ENCODE data around the gene ERLIN1.

ERLIN1 gene

GRCh38 chr10:100208276-100208675 lies 22.4 kb upstream of the ERLIN1 start:
- H3K27ac ChIP-seq (ENCODE audit: low read length): no peak overlapping the region
- TF ChIP-seq EZH2 (IDR thresholded peaks at IDR 0.05; ENCODE audit: borderline replicate concordance, low read depth, low read length, severe bottlenecking): no peak
- TF ChIP-seq CTCF (IDR thresholded peaks at IDR 0.05; ENCODE audit: borderline replicate concordance, extremely low read depth, low read length, poor library complexity, severe bottlenecking): no peak
- no peaks in the 10 kb centered on the region for H3K79me2 ChIP-seq (ENCODE audit: insufficient read depth, low read length)
- no peak overlapping the region for H3K9ac ChIP-seq (ENCODE audit: low read depth, low read length)
- peaks cover 83% of the 10 kb centered on the region for H3K36me3 ChIP-seq (ENCODE audit: insufficient read depth, low read length)
- H3K4me3 ChIP-seq (ENCODE audit: low read depth in 1 of 2, low read length in 2 of 2): no peak overlapping the region
- DNase-seq (no peak), ATAC-seq (ENCODE audit: insufficient read depth, low read depth) (no peak)
- no peak overlapping the region for H3K4me2 ChIP-seq (ENCODE audit: insufficient read depth, low read length)
- no peak overlapping the region for H2AFZ ChIP-seq (ENCODE audit: low read depth, low read length)
- no peaks in the 10 kb centered on the region; the same call in 1 of the 2 replicates for H4K20me1 ChIP-seq (ENCODE audit: insufficient read depth, low read length)
- no peaks in the 10 kb centered on the region for H3K27me3 ChIP-seq (ENCODE audit: insufficient read depth, low read length, poor library complexity)
- H3K4me1 ChIP-seq (ENCODE audit: insufficient read depth, low read length): no peaks in the 10 kb centered on the region
- H3K9me3 ChIP-seq (ENCODE audit: insufficient read depth, low read length, severe bottlenecking): no peaks in the 10 kb centered on the region

DNA sequence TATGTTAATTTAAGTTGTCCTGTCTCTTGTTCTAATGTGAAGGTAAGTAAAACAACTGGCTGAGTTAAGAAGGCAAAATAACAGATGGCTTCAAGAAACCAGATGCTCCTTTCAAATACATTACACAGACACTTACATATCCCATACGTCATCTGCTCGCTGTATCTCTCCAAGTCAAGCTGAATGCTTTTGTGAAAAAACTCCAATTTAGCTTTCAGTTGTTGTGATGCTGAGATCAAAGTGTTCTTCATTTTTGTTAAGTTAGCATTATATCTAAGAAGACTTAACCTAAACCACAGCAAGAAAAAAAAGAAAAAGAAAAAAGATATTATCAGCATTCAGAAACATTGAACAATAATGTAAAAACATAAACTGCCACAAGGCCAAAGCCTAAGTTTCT lies 18.5 kb upstream of the ERLIN1 start:
- H3K4me1 ChIP-seq (ENCODE audit: insufficient read depth, low read length): no peaks in the 10 kb centered on the region
- TF ChIP-seq EZH2 (IDR thresholded peaks at IDR 0.05; ENCODE audit: borderline replicate concordance, low read depth, low read length, severe bottlenecking) (no peak), CTCF (IDR thresholded peaks at IDR 0.05; ENCODE audit: borderline replicate concordance, extremely low read depth, low read length, poor library complexity, severe bottlenecking) (no peak)
- ATAC-seq (ENCODE audit: insufficient read depth, low read depth): no peak
- H4K20me1 ChIP-seq (ENCODE audit: insufficient read depth, low read length): no peaks in the 10 kb centered on the region
- H3K27me3 ChIP-seq (ENCODE audit: insufficient read depth, low read length, poor library complexity): no peaks in the 10 kb centered on the region
- H3K9me3 ChIP-seq (ENCODE audit: insufficient read depth, low read length, severe bottlenecking): no peaks in the 10 kb centered on the region
- H3K27ac ChIP-seq (ENCODE audit: low read length): no peak overlapping the region
- no peak overlapping the region for H3K4me2 ChIP-seq (ENCODE audit: insufficient read depth, low read length)
- no peak overlapping the region for H2AFZ ChIP-seq (ENCODE audit: low read depth, low read length)
- H3K79me2 ChIP-seq (ENCODE audit: insufficient read depth, low read length): no peaks in the 10 kb centered on the region
- H3K4me3 ChIP-seq (ENCODE audit: low read depth in 1 of 2, low read length in 2 of 2): no peak overlapping the region
- no peak for DNase-seq
- H3K36me3 ChIP-seq (ENCODE audit: insufficient read depth, low read length): peaks cover 90% of the 10 kb centered on the region
- no peak overlapping the region for H3K9ac ChIP-seq (ENCODE audit: low read depth, low read length)

DNA sequence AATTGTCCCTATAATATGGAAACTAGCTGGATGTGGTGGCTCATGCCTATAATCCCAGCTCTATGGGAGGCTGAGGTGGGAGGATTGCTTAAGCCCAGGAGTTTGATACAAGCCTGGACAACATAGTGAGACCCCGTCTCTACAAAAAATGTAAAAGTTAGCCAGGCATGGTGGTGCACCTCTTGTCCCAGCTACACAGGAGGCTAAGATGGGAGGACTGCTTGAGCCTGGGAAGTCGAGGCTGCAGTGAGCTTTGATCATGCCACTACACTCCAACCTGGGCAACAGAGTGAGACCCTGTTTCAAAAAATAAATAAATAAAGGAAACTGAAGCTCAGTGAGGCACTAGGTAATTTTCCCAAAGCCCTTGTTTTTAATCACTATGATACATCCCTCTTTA lies 15.7 kb upstream of the ERLIN1 start:
- ATAC-seq (ENCODE audit: insufficient read depth, low read depth) (no peak), DNase-seq (no peak)
- peaks cover 86% of the 10 kb centered on the region for H3K36me3 ChIP-seq (ENCODE audit: insufficient read depth, low read length)
- no peaks in the 10 kb centered on the region for H3K9me3 ChIP-seq (ENCODE audit: insufficient read depth, low read length, severe bottlenecking)
- H4K20me1 ChIP-seq (ENCODE audit: insufficient read depth, low read length): no peaks in the 10 kb centered on the region
- H3K79me2 ChIP-seq (ENCODE audit: insufficient read depth, low read length): no peaks in the 10 kb centered on the region
- no peaks in the 10 kb centered on the region for H3K4me1 ChIP-seq (ENCODE audit: insufficient read depth, low read length)
- no peaks in the 10 kb centered on the region for H3K27me3 ChIP-seq (ENCODE audit: insufficient read depth, low read length, poor library complexity)
- H3K9ac ChIP-seq (ENCODE audit: low read depth, low read length): no peak overlapping the region
- H3K27ac ChIP-seq (ENCODE audit: low read length): no peak overlapping the region
- no peak overlapping the region for H2AFZ ChIP-seq (ENCODE audit: low read depth, low read length)
- no peak overlapping the region for H3K4me3 ChIP-seq (ENCODE audit: low read depth in 1 of 2, low read length in 2 of 2)
- TF ChIP-seq EZH2 (IDR thresholded peaks at IDR 0.05; ENCODE audit: borderline replicate concordance, low read depth, low read length, severe bottlenecking) (no peak), CTCF (IDR thresholded peaks at IDR 0.05; ENCODE audit: borderline replicate concordance, extremely low read depth, low read length, poor library complexity, severe bottlenecking) (no peak)
- no peak overlapping the region for H3K4me2 ChIP-seq (ENCODE audit: insufficient read depth, low read length)

DNA sequence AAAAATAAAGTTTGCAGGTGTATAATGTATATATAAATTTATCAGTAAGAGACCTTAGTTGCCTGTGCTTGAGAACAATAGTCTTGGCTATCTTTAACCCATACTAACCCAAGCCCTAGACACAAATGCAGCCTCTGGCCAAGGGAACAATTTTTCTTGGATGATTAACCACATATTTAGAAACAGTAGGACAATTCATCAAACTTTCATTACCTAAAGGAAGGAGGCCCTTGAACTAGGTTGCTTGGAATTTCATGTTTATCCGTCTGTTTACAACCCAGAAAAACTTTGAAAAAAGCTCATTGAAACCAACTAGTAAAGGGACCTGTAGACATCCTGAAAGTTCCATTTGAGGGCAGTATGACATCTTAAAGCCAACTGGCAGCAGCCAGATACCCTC lies 8.9 kb upstream of the ERLIN1 start:
- no peak overlapping the region for H3K9ac ChIP-seq (ENCODE audit: low read depth, low read length)
- no peak overlapping the region for H3K4me3 ChIP-seq (ENCODE audit: low read depth in 1 of 2, low read length in 2 of 2)
- H3K4me2 ChIP-seq (ENCODE audit: insufficient read depth, low read length): no peak overlapping the region
- peaks cover 19% of the 10 kb centered on the region; the same call in 1 of the 2 replicates for H3K79me2 ChIP-seq (ENCODE audit: insufficient read depth, low read length)
- H3K27ac ChIP-seq (ENCODE audit: low read length): no peak overlapping the region
- no peak for ATAC-seq (ENCODE audit: insufficient read depth, low read depth)
- TF ChIP-seq EZH2 (IDR thresholded peaks at IDR 0.05; ENCODE audit: borderline replicate concordance, low read depth, low read length, severe bottlenecking) (no peak), CTCF (IDR thresholded peaks at IDR 0.05; ENCODE audit: borderline replicate concordance, extremely low read depth, low read length, poor library complexity, severe bottlenecking) (no peak)
- no peaks in the 10 kb centered on the region for H3K4me1 ChIP-seq (ENCODE audit: insufficient read depth, low read length)
- H3K36me3 ChIP-seq (ENCODE audit: insufficient read depth, low read length): peaks cover 87% of the 10 kb centered on the region
- no peaks in the 10 kb centered on the region for H3K9me3 ChIP-seq (ENCODE audit: insufficient read depth, low read length, severe bottlenecking)
- H4K20me1 ChIP-seq (ENCODE audit: insufficient read depth, low read length): 0 out of 2 replicates have a peak, but pooled peaks cover 2% of the 10 kb centered on the region
- H3K27me3 ChIP-seq (ENCODE audit: insufficient read depth, low read length, poor library complexity): no peaks in the 10 kb centered on the region
- DNase-seq: no peak
- H2AFZ ChIP-seq (ENCODE audit: low read depth, low read length): no peak overlapping the region

Data from DND-41 (cell line).